Measurements from ENCODE around the gene NELL2. TPM values are rescaled to one million over a fixed set of nuclear protein-coding genes. Genes with fewer than 3 reads are reported as not detected.

NELL2 gene
- total RNA-seq, 1 experiment from 2014 or later: 32.7 TPM

- no peak overlapping the region for H2BK15ac ChIP-seq (ENCODE audit: low read depth, low read length)
- H2BK5ac ChIP-seq (ENCODE audit: insufficient read length, low read length): no peak overlapping the region
- no peaks in the 10 kb centered on the region for H4K20me1 ChIP-seq (ENCODE audit: control insufficient read depth, insufficient read depth, insufficient read length)
- no peak overlapping the region for H4K5ac ChIP-seq (ENCODE audit: insufficient read length, low read depth, low read length)
- H3K56ac ChIP-seq (ENCODE audit: insufficient read length, low read depth, low read length): no peak overlapping the region
- H3K79me1 ChIP-seq (ENCODE audit: insufficient read depth, low read depth, low read length, poor library complexity, severe bottlenecking): no peaks in the 10 kb centered on the region
- H2AFZ ChIP-seq (ENCODE audit: low read length): no peak overlapping the region
- no peaks in the 10 kb centered on the region for H3K4me1 ChIP-seq (ENCODE audit: insufficient read depth, low read length)
- no peak overlapping the region for H3K14ac ChIP-seq (ENCODE audit: insufficient read depth, low read length)
- no peaks in the 10 kb centered on the region for H3K9me3 ChIP-seq (ENCODE audit: control insufficient read depth, low read depth, low read length)
- Mint-ChIP-seq H3K27ac (peak overlapping the region in 1 of 3 experiments; percentile 31; a peak in 1 of 7 replicates), H3K9me3 (peaks cover 6 to 15% of the 10 kb centered on the region in 2 experiments; a peak in 4 of 5 replicates), H3K4me3 (no peak overlapping the region), H3K27me3 (ENCODE audit: low read depth) (no peaks in the 10 kb centered on the region), H3K36me3 (ENCODE audit: insufficient read depth in 1 of 3, low read depth in 3 of 3) (peaks cover 8 to 16% (median 11%) of the 10 kb centered on the region in 3 experiments), H3K4me1 (no peaks in the 10 kb centered on the region)
- no peak overlapping the region for H3K4me2 ChIP-seq (ENCODE audit: insufficient read depth, insufficient read length, low read length)
- H2AK5ac ChIP-seq (ENCODE audit: insufficient read length, low read length): no peak overlapping the region
- no peak overlapping the region for H4K91ac ChIP-seq (ENCODE audit: insufficient read length, low read depth, low read length)
- no peak for DNase-seq
- no peaks in the 10 kb centered on the region for H3K23me2 ChIP-seq (ENCODE audit: insufficient read length, low read depth, low read length, poor library complexity, severe bottlenecking)
- no peak overlapping the region for H3K9ac ChIP-seq (ENCODE audit: extremely low read depth, insufficient read length, low read length)
- no peak overlapping the region for H2BK12ac ChIP-seq (ENCODE audit: insufficient read length, low read depth, low read length)
- TF ChIP-seq CTCF (conservative IDR thresholded peaks at IDR 0.05): no peak
- H3K18ac ChIP-seq (ENCODE audit: insufficient read length, low read depth, low read length): no peak overlapping the region
- H4K8ac ChIP-seq (replicated peaks; ENCODE audit: insufficient read length, low read depth, low read length): no peak overlapping the region
- H3K79me2 ChIP-seq (ENCODE audit: insufficient read depth, low read length): no peaks in the 10 kb centered on the region
- H2BK20ac ChIP-seq (ENCODE audit: low read depth, low read length, poor library complexity, severe bottlenecking): no peak overlapping the region
- no peak overlapping the region for H2BK120ac ChIP-seq (ENCODE audit: low read depth, low read length, poor library complexity, severe bottlenecking)
- H3K27me3 ChIP-seq (ENCODE audit: insufficient read depth, low read length): no peaks in the 10 kb centered on the region
- H3K23ac ChIP-seq (ENCODE audit: insufficient read length, low read depth, low read length): no peak overlapping the region
- H3T11ph ChIP-seq (ENCODE audit: low read length): no peak overlapping the region
- H3K27ac ChIP-seq (ENCODE audit: insufficient read length, low read depth, low read length): no peak overlapping the region
- no peak overlapping the region for H3K4ac ChIP-seq (ENCODE audit: low read depth, low read length)
- no CpG with 5 or more reads among the region's 4 CpGs for WGBS (ENCODE audit: extremely low coverage, insufficient read length, low lambda C conversion rate)
Observed at GRCh38 chr12:44668443-44668842, 207.7 kb downstream of the NELL2 start.

Measured in H9 (cell line).